GM18907 (cell line): ENCODE results near the gene KRT83.
A peak's percentile ranks its signal among the peaks of the same experiment; 100 is the strongest.
"Not testable (repeated sequence)": the region's sequence is repeated elsewhere in the genome, so short reads cannot be mapped to it uniquely, and the experiment has no call there.

Source experiments
- ATAC-seq: cut with Tn5 transposase; IDR thresholded peaks from one replicate; pipeline ENCODE4 v1.9.1; 2021; ENCODE audit warnings: mild to moderate bottlenecking, moderate library complexity; ENCODE audit not compliant: unreplicated experiment

KRT83 gene

GRCh38 chr12:52334185-52334584 lies 13.0 kb upstream of the KRT83 start:
- no peak for ATAC-seq

- no peak for ATAC-seq
These were observed 12.1 kb upstream of the KRT83 start for GRCh38 chr12:52333321-52333720.

GRCh38 chr12:52332381-52332780 lies 11.2 kb upstream of the KRT83 start:
- ATAC-seq = no peak

- no peak for ATAC-seq
These were observed 10.6 kb upstream of the KRT83 start for GRCh38 chr12:52331833-52332232.

- ATAC-seq = no peak
These were observed 9.8 kb upstream of the KRT83 start for GRCh38 chr12:52331039-52331438.

GRCh38 chr12:52327830-52328500 lies 6.8 kb upstream of the KRT83 start:
- ATAC-seq = peak; percentile 22

- ATAC-seq = peak; percentile 90
These were observed 6.0 kb upstream of the KRT83 start for GRCh38 chr12:52327052-52327829.

- no peak for ATAC-seq
These were observed 2.9 kb upstream of the KRT83 start for GRCh38 chr12:52324153-52324444.

- ATAC-seq = no peak
These were observed 2.4 kb upstream of the KRT83 start for GRCh38 chr12:52323416-52324152.

- ATAC-seq = no peak
These were observed 1.8 kb upstream of the KRT83 start for GRCh38 chr12:52323001-52323400.

- ATAC-seq = no peak
These were observed 871 bp upstream of the KRT83 start for GRCh38 chr12:52322069-52322468.

- ATAC-seq = no peak
These were observed 220 bp upstream of the KRT83 start for GRCh38 chr12:52321418-52321817.

- no peak for ATAC-seq
These were observed 2.1 kb downstream of the KRT83 start for GRCh38 chr12:52319097-52319496.

GRCh38 chr12:52318241-52318990 lies 2.8 kb downstream of the KRT83 start:
- no peak for ATAC-seq

GRCh38 chr12:52317468-52318052 lies 3.6 kb downstream of the KRT83 start:
- no peak for ATAC-seq

- no peak for ATAC-seq
These were observed 4.5 kb downstream of the KRT83 start for GRCh38 chr12:52316701-52317100.

GRCh38 chr12:52316290-52316689 lies 4.9 kb downstream of the KRT83 start:
- ATAC-seq = no peak

GRCh38 chr12:52315721-52316120 lies 5.5 kb downstream of the KRT83 start:
- ATAC-seq = not testable (repeated sequence)

- no peak for ATAC-seq
These were observed 6.7 kb downstream of the KRT83 start for GRCh38 chr12:52314511-52314910.

GRCh38 chr12:52313926-52314325 lies 7.3 kb downstream of the KRT83 start:
- no peak for ATAC-seq

GRCh38 chr12:52313461-52313860 lies 7.7 kb downstream of the KRT83 start:
- no peak for ATAC-seq
